ENCODE results near the gene GNS.

The GNS gene

GRCh38 chr12:64759035-64759894 lies at the start of gene GNS:
TSS of gene GNS (minus strand) at chr12:64759406. CDS start at chr12:64759276, 130 bp downstream.
- peak; percentile 94 for DNase-seq (ENCODE audit: low read depth in 1 of 2, low spot score in 1 of 2)

DNA sequence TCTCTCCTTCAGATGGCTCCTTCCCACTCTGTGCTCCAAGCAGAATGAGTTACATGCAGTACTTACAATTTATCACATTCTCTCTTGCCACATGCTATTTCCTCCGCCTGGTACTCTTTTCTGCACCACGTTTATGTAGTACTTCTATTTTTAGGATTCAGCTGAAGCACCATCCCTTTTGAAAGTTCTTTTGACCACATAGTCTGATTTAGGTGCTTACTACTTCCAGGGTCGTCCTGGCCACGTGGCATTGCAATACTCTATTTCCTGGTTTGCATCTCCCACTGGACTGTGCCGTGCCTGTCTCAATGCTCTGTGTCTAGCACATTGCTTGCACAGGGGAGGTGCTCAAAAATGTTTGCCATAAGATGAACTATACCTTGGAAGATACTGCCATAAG lies 48.9 kb upstream of the GNS start:
- DNase-seq (ENCODE audit: low read depth in 1 of 2, low spot score in 1 of 2), result no peak

- no peak for DNase-seq (ENCODE audit: low read depth in 1 of 2, low spot score in 1 of 2)
Observed at GRCh38 chr12:64806593-64807460, 47.6 kb upstream of the GNS start.

GRCh38 chr12:64806173-64806572 lies 47.0 kb upstream of the GNS start:
- no peak for DNase-seq (ENCODE audit: low read depth in 1 of 2, low spot score in 1 of 2)

DNA sequence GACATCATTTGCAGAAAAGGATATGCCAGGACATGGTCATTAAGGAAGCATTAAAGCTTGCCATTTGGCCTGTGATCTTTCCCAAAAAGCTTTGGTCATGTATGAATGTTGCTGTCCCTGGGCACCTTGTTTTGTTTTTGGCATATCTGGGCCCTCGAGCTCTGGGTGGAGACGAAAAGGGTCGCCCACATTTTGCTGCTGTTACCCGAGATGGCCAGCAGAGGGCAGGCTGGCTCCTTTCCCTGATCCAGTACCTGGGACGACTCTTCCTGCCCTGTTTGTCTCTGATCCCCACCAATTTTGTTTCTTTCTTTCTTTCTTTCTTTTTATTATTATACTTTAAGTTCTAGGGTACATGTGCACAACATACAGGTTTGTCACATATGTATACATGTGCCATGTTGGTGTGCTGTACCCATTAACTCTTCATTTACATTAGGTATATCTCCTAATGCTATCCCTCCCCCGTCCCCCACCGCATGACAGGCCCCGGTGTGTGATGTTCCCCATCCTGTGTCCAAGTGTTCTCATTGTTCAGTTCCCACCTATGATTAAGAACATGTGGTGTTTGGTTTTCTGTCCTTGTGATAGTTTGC lies 43.1 kb upstream of the GNS start:
- peak; percentile 33 to 34 for DNase-seq (ENCODE audit: low read depth in 1 of 2, low spot score in 1 of 2)

- DNase-seq (ENCODE audit: low read depth in 1 of 2, low spot score in 1 of 2), result no peak
Observed at GRCh38 chr12:64801381-64801780, 42.2 kb upstream of the GNS start.

DNA sequence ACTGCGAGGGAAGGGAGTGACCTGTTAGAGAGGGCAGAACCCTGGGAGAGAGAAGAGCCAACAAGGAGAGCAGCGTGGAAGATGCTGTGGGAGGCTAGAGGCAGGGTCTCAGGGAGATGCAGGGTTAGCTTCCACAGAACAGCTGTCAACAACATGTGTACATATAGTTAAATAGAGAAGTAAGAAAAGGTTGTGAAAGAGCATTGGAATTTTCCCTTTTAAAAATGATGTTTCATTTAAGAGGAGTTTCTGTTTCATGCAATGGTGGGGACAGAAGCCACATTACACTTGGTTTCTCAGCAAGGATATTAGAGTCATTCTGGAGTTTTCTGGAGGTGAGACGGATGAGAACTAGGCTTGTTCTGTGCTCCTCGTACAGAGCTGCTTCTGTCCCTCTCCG lies 41.4 kb upstream of the GNS start:
- no peak for DNase-seq (ENCODE audit: low read depth in 1 of 2, low spot score in 1 of 2)

GRCh38 chr12:64798165-64798564 lies 39.0 kb upstream of the GNS start:
- DNase-seq (ENCODE audit: low read depth in 1 of 2, low spot score in 1 of 2), result no peak

GRCh38 chr12:64797156-64797555 lies 38.0 kb upstream of the GNS start:
- DNase-seq (ENCODE audit: low read depth in 1 of 2, low spot score in 1 of 2), result no peak

GRCh38 chr12:64796205-64796845 lies 37.1 kb upstream of the GNS start:
- peak in 1 of 2 donors; percentile 66 for DNase-seq (ENCODE audit: low read depth in 1 of 2, low spot score in 1 of 2)

GRCh38 chr12:64794305-64794704 lies 35.1 kb upstream of the GNS start:
- no peak for DNase-seq (ENCODE audit: low read depth in 1 of 2, low spot score in 1 of 2)

DNA sequence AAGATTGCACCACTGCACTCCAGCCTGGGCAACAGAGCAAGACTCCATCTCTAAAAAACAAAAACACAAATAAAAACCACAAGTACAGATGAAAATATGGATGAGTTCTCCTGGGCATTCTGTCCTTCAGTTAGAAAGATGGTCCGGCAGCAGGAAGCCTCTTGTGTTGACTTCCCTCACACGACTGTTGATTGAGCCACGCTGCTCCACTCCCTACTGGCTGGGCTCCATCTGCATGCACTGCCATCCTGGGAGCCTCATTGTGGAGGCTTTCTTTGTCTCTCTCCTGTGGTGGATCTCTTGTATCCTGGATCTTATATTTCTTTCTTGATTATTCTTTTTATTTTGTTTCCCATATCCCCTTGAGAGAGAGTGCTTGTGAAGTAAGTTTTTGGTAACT lies 34.4 kb upstream of the GNS start:
- DNase-seq (ENCODE audit: low read depth in 1 of 2, low spot score in 1 of 2), result no peak

- no peak for DNase-seq (ENCODE audit: low read depth in 1 of 2, low spot score in 1 of 2)
Observed at GRCh38 chr12:64792128-64792527, 32.9 kb upstream of the GNS start.

DNA sequence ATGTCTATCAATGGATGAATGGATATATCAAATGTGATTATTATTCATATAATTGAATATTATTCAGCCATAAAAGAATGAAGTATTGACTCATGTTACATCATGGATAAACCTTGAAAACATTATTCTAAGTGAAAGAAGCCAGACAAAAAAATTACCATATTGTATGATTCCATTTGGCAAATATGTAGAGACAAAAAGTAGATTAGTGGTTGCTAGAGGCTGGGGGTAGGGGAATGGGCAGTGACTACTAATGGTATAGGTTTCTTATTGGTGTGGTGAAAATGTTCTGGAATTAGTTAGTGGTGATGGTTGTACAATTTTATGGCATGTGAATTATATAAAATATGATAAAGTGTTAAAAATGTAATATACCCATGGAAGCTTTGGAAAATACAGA lies 31.8 kb upstream of the GNS start:
- no peak for DNase-seq (ENCODE audit: low read depth in 1 of 2, low spot score in 1 of 2)

GRCh38 chr12:64790166-64790565 lies 31.0 kb upstream of the GNS start:
- DNase-seq (ENCODE audit: low read depth in 1 of 2, low spot score in 1 of 2), result no peak

- DNase-seq (ENCODE audit: low read depth in 1 of 2, low spot score in 1 of 2), result no peak
Observed at GRCh38 chr12:64785838-64786237, 26.6 kb upstream of the GNS start.

GRCh38 chr12:64782191-64782876 lies 23.1 kb upstream of the GNS start:
- no peak for DNase-seq (ENCODE audit: low read depth in 1 of 2, low spot score in 1 of 2)

DNA sequence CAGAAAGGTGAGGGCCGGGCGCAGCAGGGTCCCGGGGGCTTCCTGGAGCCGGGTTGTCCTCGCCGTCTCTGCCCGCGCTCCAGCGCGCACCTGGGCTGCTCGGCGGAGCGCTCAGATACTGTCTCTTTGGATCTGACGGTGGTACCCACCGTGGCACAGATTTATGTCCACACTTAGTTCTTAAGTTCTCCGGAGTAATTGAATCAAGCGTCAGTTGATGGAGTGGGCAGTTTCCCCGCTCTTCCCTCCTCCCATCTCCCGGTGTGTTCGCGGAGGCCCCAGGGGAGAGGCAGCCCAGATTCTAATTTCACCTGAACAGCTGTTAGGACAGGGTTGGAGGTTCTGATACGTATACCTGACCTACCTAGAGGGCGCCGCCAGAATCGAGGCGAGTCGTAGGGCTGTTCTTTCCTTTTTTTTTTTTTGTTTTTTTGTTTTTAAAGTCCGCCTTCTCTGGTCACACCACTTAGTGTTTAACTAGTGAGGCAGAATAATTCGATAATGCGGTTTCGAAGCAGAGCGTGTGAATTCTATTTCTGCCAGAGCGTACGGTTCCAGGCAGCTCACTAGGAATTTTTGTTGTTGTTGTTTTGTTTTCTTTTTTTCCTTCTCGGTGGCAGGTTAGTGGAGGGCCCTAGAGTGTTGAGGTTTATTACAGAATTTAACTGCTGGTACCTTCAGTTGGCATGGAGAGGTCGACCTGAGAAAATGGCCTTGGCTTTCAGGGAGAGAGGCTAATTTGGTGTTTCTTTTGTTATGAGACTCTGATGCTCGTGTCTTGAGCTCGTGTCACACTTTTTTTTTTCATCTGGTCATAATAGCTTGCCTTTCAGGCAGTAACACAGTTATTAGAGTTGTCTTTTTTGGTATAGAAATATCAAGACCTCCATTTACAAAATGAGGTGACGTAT lies 22.3 kb upstream of the GNS start:
- DNase-seq (ENCODE audit: low read depth in 1 of 2, low spot score in 1 of 2), result no peak

DNA sequence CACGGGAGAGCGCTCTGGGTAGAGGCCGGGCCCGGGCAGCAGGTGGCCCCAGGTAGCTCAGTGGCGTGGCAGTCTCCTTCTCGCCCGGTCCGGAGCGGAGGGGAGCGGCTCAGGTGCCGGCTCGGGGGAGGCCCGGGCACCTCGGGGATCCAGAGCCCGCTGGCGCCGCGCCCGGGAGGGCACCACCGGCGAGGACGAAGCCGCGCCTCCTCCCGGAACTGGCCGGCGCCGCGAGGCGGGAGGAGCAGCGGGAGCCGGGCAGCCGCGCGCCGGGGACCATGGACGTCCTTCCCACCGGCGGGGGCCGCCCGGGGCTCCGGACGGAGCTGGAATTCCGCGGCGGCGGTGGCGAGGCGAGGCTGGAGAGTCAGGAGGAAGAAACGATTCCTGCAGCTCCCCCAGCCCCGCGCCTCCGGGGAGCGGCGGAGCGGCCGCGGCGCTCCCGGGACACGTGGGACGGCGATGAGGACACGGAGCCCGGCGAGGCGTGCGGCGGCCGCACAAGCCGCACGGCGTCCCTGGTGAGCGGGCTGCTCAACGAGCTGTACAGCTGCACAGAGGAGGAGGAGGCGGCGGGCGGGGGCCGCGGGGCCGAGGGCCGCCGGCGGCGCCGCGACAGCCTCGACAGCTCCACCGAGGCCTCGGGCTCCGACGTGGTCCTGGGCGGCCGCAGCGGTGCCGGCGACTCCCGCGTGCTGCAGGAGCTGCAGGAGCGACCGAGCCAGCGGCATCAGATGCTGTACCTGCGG lies 21.5 kb upstream of the GNS start:
- peak in 1 of 2 donors; percentile 2 for DNase-seq (ENCODE audit: low read depth in 1 of 2, low spot score in 1 of 2)

All from activated CD4-positive, alpha-beta T cell treated with anti-CD3 and anti-CD28 coated beads, Interleukin-2, amount 50 U/mL, for 24 hours (primary cell).